HG03565 (cell line): ENCODE data around the gene COL13A1.

Source experiments
- ATAC-seq: cut with Tn5 transposase; IDR thresholded peaks from one replicate; pipeline ENCODE4 v1.9.1; 2021; ENCODE audit warnings: mild to moderate bottlenecking, moderate library complexity; ENCODE audit not compliant: unreplicated experiment

The COL13A1 gene

GRCh38 chr10:69901628-69902505 is 100.2 kb downstream of the COL13A1 start:
- no peak for ATAC-seq

- ATAC-seq, result no peak
Measured at GRCh38 chr10:69902835-69903535, 101.3 kb downstream of the COL13A1 start.

DNA sequence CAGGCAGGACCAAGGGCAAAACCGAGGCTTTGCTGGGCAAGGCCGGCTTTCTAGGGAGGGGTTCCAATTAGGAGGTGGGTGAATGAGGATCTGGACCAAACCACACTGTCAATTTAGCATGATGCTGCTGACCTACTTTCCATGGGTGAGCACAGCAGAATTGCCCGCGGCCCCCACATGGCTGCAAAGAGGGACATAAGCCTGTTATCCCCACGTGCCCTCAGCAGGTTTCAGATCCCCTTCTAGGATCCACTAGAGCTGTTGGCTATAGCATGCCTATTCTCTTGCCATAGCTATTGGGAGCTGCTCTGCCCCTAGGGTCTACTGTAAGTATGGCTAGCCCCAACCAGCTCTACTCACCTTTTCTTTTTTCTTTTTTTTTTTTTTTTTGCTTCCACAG is 102.8 kb downstream of the COL13A1 start:
- no peak for ATAC-seq

DNA sequence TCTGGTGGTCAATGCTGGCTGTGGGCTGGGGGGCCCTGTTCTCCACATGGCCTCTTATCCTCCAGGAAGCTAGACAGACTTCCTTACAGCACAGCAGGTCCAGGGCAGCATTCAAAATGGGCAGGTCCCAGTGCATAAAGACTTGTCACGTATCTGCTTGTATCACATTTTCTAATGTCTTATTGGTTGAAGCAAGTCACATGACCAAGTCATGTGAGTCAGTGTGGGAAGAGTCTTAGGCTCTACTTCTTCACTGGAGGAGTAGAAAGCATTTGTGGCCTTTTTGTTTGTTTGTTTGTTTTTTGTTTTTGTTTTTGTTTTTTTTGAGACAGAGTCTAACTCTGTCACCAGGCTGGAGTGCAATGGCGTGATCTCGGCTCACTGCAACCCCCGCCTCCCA is 104.7 kb downstream of the COL13A1 start:
- no peak for ATAC-seq

- no peak for ATAC-seq
Measured at GRCh38 chr10:69907517-69907916, 105.8 kb downstream of the COL13A1 start.

- no peak for ATAC-seq
Measured at GRCh38 chr10:69908124-69908523, 106.4 kb downstream of the COL13A1 start.

DNA sequence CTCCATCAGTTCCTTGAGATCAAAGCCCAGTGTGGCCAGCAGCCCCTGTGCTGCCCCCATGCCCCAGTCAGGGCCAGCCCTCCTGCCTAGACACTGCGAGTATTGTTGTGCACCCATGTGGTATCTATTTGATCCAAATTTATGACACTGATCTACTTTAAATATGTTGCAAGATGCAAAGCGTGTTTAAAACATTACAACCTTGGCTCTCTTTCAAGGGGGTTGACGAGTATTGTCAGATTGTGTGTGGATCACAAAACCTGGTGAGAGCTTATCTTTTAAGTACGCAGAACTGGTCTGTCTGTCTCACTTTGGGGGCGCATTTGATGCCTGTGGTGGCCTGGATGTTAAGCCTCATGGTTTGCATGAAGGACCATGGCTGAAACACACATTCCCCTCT is 108.9 kb downstream of the COL13A1 start:
- no peak for ATAC-seq

GRCh38 chr10:69911613-69912528 is 110.2 kb downstream of the COL13A1 start:
- no peak for ATAC-seq

GRCh38 chr10:69912589-69912988 is 110.9 kb downstream of the COL13A1 start:
- no peak for ATAC-seq

DNA sequence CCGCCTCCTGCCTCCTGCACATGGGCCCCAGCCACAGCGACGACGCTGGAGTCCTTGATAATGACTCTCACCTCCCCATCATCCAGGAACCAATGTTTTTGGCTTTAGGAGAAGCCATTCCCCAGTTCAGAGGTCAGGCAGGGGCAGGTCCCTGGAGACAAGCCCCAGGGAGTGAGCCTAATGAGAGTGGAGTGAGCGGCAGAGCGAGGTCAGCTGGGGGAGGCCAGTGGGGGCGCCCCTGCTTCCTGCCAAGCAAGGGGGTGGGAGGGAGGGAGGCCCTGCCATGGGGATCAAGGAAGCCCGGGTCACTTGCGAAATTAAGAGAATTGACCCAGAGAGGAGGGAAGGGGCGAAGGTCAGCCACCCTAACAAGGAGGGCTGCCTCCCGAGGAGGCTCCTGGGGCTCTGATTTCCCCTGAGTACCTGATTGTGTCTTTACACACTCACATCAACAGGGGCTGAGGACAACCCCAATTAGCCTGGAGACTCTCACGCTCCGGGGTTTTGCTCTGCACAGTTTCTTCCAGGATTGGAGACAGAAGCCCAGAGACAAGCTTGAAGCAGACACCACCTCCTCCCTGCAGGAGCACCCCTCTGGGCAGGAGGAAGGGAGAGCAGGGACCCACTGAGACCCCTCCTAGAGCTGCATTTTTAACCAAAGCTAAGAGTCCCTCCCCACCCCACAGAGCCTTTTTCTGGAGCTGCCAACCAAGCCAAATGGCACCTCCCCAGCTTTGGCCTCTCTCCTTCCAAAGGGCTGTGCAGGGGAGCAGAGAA is 112.1 kb downstream of the COL13A1 start:
- ATAC-seq, result no peak

DNA sequence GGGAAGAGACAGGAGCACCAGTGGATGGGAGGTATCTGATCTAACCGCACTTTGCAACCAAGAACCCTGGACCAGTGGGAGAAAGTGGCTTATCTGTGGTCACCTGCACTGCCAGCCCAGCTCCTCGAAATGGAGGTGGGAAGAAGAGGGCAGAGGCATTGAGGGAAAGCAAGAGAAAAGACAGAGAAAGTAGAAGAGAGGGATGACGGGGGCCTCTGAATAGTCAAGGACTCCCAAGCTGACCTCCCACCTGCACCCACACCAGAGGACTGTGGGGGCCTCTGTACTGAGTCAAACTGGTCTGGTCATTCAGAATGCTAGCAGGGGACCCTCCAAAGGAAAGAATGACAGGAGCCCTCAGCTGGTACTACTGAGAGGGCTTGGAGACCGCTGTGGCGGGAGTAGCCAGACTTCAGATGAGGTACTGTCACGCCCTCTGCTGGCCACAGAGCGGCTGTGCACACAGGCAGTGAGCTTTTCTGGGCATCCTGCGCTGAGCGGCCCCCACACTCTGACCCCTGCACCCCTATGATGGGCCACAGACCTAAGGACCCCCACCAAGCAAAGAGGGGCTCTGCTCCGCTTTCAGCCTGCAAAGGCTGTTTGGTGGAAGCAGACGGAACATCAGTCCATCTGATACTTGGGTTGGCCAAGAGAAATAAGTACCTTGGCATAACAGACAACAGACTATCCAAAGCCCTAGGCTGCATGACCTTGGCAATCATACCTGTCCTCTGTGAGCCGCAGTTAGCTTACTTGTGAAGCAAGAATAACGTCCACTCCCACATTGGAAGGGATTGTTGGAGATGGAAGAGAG is 112.9 kb downstream of the COL13A1 start:
- ATAC-seq, result no peak

DNA sequence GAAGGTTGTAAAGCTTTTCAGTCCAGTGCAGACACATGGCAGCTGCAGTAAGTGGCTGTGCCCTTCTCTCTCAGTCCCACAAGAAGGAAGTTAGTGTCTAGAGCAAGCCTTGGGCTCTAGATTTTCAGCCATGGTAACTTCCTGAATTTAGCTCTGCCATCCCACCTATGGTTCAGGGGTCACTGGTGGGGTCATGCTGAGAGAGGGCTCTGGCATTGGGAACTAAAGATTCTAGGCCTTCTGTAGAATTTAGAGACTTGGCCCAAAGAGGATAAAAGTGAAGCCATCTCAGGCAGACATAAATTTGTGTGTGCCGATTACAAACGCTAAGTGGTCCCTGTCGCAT is 113.5 kb downstream of the COL13A1 start:
- ATAC-seq, result no peak

DNA sequence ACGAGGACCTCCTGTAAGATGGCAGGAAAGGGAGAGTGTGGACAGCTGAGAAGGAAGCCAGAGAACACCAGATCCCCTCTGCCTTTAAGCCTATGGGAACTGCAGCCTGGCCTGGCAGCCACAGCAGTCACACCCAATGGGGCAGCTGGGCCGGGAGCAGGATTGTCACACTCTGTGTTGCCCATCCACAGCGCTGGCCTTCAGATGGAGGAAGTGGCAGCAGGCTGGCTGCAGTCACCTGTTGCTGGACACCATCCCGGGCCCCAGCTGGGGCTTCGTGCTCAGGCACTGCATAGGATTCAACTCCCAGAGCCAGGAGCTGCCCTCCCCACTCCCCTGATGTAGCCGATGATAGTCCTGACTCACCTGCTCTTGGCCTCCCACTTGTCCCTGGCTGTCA is 114.4 kb downstream of the COL13A1 start:
- ATAC-seq, result no peak

DNA sequence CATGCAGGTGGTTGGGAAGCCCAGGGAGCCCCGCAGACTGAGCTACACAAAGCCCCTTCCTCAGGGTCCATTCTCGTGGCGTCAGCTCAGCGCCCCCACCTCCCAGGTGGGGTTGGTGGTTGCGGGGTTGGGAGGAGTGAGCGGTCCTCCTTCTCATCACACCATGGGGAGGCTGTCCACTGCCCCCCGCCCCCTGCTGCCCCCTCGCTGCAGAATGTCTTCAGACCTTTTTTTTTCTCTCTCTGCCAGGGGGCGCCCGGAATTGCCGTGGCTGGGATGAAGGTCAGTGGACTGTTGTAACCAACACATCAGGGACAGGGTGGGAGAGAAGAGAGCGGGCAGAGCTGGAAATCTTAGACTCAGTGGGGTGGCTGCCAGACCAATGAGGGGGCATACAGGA is 116.3 kb downstream of the COL13A1 start:
- no peak for ATAC-seq

GRCh38 chr10:69919250-69919649 is 117.5 kb downstream of the COL13A1 start:
- no peak for ATAC-seq

DNA sequence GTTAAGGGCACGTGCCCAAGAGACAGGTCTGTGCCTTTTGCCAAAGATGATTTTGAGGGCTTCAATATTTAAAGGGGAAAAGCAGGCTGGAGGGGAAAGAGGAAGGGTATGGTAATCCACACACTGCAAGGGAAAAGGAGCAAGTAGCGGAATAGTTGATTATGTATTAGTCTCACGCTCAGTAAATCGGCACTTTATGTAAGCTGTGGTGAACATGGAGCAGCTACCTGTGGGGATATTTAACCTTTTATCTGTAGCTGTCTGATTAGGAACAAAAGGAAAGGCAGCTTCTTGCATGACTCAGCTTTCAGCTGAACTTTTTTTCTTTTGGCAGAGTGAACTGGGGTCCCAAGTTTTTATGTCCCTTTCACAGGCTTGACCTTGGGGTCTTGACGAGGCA is 123.4 kb downstream of the COL13A1 start:
- no peak for ATAC-seq

DNA sequence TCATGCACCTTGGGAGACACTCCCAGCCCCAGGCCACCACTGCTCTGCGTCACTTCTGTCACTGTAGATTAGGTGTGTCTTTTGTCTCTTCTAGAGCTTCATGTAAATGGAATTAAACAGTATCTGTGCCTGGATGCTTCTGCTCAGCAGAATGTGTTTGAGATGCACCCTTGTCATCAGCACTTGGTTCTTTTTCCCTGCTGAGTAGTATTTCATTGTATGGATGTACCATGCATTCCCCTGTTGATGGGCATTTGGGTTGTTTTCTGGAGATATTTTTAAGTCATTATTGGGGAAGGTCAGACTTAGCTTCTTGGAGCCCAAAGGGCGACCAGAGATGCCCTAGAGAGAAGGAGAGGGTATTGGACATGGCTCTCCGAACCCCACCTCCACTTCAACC is 126.6 kb downstream of the COL13A1 start:
- ATAC-seq, result no peak

GRCh38 chr10:69929575-69929974 is 127.9 kb downstream of the COL13A1 start:
- no peak for ATAC-seq

- ATAC-seq, result no peak
Measured at GRCh38 chr10:69934768-69935167, 133.1 kb downstream of the COL13A1 start.

DNA sequence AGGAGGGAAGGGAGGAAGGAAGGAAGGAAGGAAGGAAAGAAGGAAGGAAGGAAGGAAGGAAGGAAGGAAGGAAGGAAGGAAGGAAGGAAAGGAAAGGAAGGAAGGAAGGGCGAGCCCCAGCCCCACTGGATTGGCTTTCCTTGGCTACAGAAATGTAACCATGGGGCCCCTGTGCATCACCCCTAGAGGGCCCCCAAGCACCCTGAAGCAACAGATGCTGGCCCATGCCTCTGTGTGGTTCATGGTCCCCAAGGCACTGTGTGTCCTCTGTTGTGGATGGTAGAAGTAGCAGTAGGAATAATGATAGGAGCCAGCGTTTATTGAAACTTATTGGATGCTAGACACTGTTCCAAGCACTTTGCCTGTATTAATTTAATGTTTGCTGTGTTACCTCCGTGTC is 134.4 kb downstream of the COL13A1 start:
- no peak for ATAC-seq
